DOHH2 (cell line): Measurements from ENCODE around the gene HEXIM1.

ENCODE experiments used
- H3F3A ChIP-seq: fragments of 200-600 bp; sonication (generic), shearing (Covaris generic); 2 replicates; pipeline ENCODE4 v1.6.0; 2016; ENCODE audit warnings: antibody characterized with exemption, mild to moderate bottlenecking; ENCODE audit not compliant: control insufficient read depth, insufficient read depth
- H3K27ac ChIP-seq: fragments of 200-600 bp; sonication (generic); 2 replicates; pipeline ENCODE4 v1.5.1; 2014; ENCODE audit warnings: low read depth, mild to moderate bottlenecking, low read length, moderate library complexity
- H3K27me3 ChIP-seq: fragments of 200-600 bp; sonication (generic); 2 replicates; pipeline ENCODE4 v1.6.1; 2014; ENCODE audit warnings: mild to moderate bottlenecking, low read length, mixed read lengths; ENCODE audit not compliant: control insufficient read depth
- H3K36me3 ChIP-seq: fragments of 200-600 bp; sonication (generic); 2 replicates; pipeline ENCODE4 v1.6.1; 2014; ENCODE audit warnings: mild to moderate bottlenecking, low read length, moderate library complexity, mixed read lengths; ENCODE audit not compliant: control insufficient read depth
- H3K4me1 ChIP-seq: fragments of 200-600 bp; sonication (generic); 2 replicates; pipeline ENCODE4 v1.6.1; 2014; ENCODE audit warnings: mild to moderate bottlenecking, low read length, mixed read lengths; ENCODE audit not compliant: control insufficient read depth
- H3K4me2 ChIP-seq: fragments of 200-600 bp; sonication (generic); 2 replicates; pipeline ENCODE4 v1.6.0; 2014; ENCODE audit warnings: mild to moderate bottlenecking, low read length, moderate library complexity
- H3K4me3 ChIP-seq: fragments of 200-600 bp; sonication (generic); 2 replicates; pipeline ENCODE4 v1.5.1; 2014; ENCODE audit warnings: mild to moderate bottlenecking, low read length, mixed read lengths
- H3K79me2 ChIP-seq: fragments of 200-600 bp; sonication (generic); 2 replicates; pipeline ENCODE4 v1.6.1; 2014; ENCODE audit warnings: mild to moderate bottlenecking, low read length, mixed read lengths; ENCODE audit not compliant: control insufficient read depth
- H3K9me2 ChIP-seq: fragments of 200-600 bp; sonication (generic); replicated peaks from 2 replicates; pipeline ENCODE4 v1.6.1; 2014; ENCODE audit warnings: mild to moderate bottlenecking, low read length, mixed read lengths; ENCODE audit not compliant: control insufficient read depth
- H3K9me3 ChIP-seq: fragments of 200-600 bp; sonication (generic); 2 replicates; pipeline ENCODE4 v1.6.1; 2014; ENCODE audit warnings: antibody characterized with exemption, low read length, mixed read lengths; ENCODE audit not compliant: control insufficient read depth, insufficient read depth
- H4K20me1 ChIP-seq: fragments of 200-600 bp; sonication (generic); 2 replicates; pipeline ENCODE4 v1.6.0; 2014; ENCODE audit warnings: low read depth, mild to moderate bottlenecking, antibody characterized with exemption, low read length, moderate library complexity; ENCODE audit not compliant: control insufficient read depth, insufficient read depth
- CTCF ChIP-seq: fragments of 200-600 bp; sonication (generic); IDR thresholded peaks from one replicate; pipeline ENCODE4 v1.5.1; 2014; ENCODE audit warnings: antibody characterized with exemption, mild to moderate bottlenecking, low read depth, low read length; ENCODE audit not compliant: poor library complexity, severe bottlenecking
- EZH2phosphoT487 ChIP-seq: fragments of 200-600 bp; sonication (generic); IDR thresholded peaks from 2 replicates; pipeline ENCODE4 v1.6.1; 2017; ENCODE audit warnings: borderline replicate concordance, mild to moderate bottlenecking, antibody characterized with exemption, low read length, moderate library complexity, mixed read lengths

Gene HEXIM1

GRCh38 chr17:45136846-45137560 lies 11.3 kb upstream of the HEXIM1 start:
- Histone ChIP-seq H3K79me2 (no peaks in the 10 kb centered on the region), H3F3A (peaks cover 10% of the 10 kb centered on the region; the same call in 1 of the 2 replicates), H3K27me3 (no peaks in the 10 kb centered on the region), H4K20me1 (no peaks in the 10 kb centered on the region), H3K4me3 (no peak overlapping the region), H3K36me3 (no peaks in the 10 kb centered on the region), H3K9me3 (no peaks in the 10 kb centered on the region), H3K4me2 (peak overlapping the region; percentile 91; the same call in 1 of the 2 replicates), H3K9me2 (no peaks in the 10 kb centered on the region), H3K4me1 (peaks cover 17% of the 10 kb centered on the region), H3K27ac (no peak overlapping the region)
- TF ChIP-seq CTCF, result no peak
- no peak for TF ChIP-seq EZH2phosphoT487

GRCh38 chr17:45137561-45138305 lies 10.5 kb upstream of the HEXIM1 start:
- Histone ChIP-seq H3K27ac (no peak overlapping the region), H3K4me1 (peaks cover 14% of the 10 kb centered on the region), H3K4me3 (no peak overlapping the region), H3K9me3 (no peaks in the 10 kb centered on the region), H3K79me2 (no peaks in the 10 kb centered on the region), H3K9me2 (no peaks in the 10 kb centered on the region), H4K20me1 (no peaks in the 10 kb centered on the region), H3K27me3 (0 out of 2 replicates have a peak, but pooled peaks cover under 1% of the 10 kb centered on the region), H3K4me2 (no peak overlapping the region), H3K36me3 (no peaks in the 10 kb centered on the region), H3F3A (peaks cover 10% of the 10 kb centered on the region; the same call in 1 of the 2 replicates)
- TF ChIP-seq CTCF (no peak), EZH2phosphoT487 (no peak)

- TF ChIP-seq CTCF, result no peak
- Histone ChIP-seq H4K20me1 (no peaks in the 10 kb centered on the region), H3K79me2 (no peaks in the 10 kb centered on the region), H3K27me3 (peaks cover 13% of the 10 kb centered on the region), H3K4me2 (no peak overlapping the region), H3K36me3 (no peaks in the 10 kb centered on the region), H3K4me1 (peaks cover 18% of the 10 kb centered on the region), H3K4me3 (no peak overlapping the region), H3K9me3 (no peaks in the 10 kb centered on the region), H3K9me2 (no peaks in the 10 kb centered on the region), H3K27ac (no peak overlapping the region), H3F3A (peaks cover 6% of the 10 kb centered on the region; the same call in 1 of the 2 replicates)
Measured at GRCh38 chr17:45138911-45139532, 9.3 kb upstream of the HEXIM1 start.
